Cerebellar nuclear complex (tissue), 1 donor: Measurements from ENCODE around the gene TASL.
"Not testable (repeated sequence)": the region's sequence is repeated elsewhere in the genome, so short reads cannot be mapped to it uniquely, and the experiment has no call there.

Experiments used
- DNase-seq, 2 experiments: peaks; one replicate each; lab custom pipeline; 2025; lab: John Stamatoyannopoulos, UW

TASL gene

DNA sequence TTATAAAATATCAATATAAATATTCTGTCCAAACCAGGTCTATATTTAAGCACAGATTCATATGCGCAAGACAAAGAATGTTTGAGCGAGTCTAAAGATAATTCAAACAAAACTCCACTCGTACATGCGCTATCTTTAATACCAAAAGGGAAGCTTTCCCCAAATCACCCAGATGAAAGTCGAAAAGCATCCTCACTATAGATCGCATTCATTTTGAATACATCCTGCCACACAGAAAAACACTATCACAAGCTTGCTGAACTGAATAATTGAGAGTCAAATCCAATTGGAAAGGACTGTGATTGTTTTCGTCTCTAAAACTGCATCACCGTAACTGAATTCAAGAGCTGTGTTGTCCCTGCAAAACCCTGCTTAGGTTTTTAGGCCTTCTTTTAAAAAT lies 685 bp downstream of the TASL start:
- no peak for DNase-seq

DNA sequence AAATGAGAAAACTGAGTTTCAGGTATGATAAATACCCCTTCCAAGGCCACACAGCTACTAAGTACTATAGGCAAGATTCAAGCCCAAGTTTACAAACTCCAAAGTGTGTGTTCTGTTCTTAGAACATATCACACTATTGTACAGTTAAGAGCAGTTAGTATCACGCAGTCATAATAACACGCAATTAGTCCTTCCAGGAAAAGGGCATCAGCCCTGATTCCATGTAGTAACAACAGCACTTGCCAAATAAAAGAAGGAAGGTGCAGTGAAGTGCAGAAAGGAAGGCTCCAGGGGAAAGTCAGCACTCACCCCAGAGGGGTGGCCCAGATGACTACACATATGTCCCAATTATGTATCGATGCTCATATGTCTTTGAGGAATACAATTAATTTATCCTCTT lies 4.4 kb downstream of the TASL start:
- no peak for DNase-seq

DNA sequence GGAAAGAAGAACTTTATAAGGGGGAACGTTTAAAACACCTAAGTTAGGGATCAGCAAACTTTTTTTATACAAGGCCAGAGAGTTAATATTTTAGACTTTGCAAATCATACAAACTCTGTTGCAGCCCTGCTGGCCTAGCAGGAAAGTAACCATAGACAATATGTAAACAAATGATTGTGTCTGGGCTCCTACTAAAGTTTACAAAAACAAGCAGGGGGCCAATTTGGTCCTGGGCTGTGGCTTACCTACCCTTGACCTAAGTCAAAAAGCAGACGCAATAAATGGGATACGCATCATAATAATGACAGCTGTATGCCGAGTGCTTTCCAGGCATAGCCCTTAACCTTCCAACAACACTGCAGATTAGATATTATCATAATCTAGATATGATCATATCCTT lies 4.9 kb downstream of the TASL start:
- no peak for DNase-seq

DNA sequence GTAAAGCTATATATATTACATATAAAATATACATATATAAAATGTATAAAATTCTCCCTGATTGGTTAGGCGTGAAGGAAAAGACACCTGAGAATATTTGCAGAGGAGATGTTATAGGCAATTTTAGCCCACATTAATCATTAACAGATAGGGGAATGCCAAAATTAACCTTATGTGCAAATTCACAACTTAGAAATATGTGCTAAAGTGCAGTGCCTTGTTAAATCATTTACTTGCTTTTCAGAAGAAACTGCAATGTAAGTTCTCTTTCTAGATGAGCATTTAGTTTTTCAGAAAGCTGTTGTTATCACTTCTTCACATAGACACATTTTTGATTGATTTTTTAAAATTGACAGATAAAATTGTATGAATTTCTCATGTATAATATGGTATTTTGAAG lies 5.6 kb downstream of the TASL start:
- DNase-seq, result no peak

DNA sequence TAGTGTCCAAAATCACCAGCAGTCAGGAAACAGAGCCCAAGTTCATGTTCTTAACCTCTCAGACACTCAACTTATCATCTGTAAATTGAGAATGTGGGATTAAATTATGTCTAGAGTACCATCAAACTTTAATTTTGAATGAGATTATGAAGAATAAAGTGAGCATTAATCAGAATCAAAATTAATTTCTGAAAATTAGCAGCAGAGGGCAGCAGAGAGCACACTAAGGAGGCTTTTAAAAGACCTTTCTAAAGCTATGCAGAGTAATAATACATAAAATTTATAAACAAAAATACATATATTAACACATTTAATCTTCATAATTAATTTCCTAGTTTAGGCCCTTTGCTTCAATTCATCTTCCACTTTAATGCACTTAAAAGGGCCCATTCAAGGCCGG lies 7.1 kb downstream of the TASL start:
- no peak for DNase-seq

DNA sequence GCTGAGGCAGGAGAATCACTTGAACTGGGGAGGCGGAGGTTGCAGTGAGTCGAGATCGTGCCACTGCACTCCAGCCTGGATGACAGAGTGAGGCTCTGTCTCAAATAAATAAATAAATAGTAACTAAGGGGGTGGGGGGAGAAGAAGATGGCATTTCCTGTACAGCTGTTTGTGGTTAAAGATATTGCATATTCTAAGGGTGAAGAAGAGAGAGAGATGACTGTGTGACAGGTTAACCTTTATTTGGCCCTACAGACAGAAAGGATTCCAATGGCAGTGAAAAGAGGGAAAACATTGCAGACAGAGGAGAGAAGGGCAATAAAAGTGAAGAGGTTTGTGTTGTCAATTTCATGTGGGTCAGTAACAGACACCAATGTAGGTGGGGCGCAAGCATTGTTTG lies 9.4 kb downstream of the TASL start:
- no peak for DNase-seq

DNA sequence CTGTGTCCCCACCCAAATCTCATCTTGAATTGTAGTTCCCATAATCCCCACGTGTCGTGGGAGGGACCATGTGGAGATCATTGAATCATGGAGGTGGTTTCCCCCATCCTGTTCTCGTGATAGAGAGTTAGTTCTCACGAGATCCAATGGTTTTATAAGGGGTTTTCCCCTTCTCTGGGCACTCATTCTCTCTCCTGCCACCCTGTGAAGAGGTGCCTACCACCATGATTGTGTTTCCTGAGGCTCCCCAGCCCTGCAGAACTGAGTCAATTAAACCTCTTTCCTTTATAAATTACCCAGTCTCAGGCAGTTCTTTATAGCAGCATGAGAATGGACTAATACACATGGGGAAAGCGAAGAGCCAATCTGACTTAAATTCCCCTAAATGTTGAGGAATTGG lies 14.5 kb downstream of the TASL start:
- DNase-seq, result not testable (repeated sequence)

DNA sequence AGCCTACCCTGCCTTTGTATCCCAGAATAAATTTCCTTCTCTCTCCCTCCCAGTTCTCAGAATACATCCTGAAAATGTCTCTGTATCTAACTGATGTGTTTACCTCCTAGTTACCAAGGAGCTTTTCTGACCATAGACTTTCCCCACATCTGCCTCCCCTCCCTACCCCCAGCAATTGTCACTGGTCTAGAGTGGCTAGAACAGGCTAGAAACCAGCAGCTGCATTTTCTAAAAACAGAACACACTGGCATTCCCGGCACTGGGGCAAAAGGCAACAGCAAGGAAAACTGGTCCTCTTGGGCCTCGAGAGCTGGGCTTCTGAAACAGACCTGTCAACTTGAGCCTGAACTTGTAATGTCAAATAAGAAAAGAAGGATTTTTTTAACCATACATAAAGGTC lies 16.4 kb downstream of the TASL start:
- DNase-seq, result no peak

DNA sequence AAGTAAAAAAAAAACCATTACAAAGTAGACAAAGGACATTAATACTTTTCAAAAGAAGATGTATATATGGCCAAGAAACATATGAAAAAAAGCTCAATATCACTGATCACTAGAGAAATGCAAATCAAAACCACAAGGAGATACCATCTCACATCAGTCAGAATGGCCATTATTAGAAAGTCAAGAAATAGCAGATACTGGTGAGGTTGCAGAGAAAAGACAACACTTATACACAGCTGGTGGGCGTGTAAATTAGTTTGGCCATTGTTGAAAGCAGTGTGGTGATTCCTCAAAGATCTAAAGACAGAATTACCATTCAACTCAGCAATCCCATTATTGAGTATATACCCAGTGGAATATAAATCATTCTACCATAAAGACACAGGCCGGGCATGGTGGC lies 39.3 kb downstream of the TASL start:
- no peak for DNase-seq

DNA sequence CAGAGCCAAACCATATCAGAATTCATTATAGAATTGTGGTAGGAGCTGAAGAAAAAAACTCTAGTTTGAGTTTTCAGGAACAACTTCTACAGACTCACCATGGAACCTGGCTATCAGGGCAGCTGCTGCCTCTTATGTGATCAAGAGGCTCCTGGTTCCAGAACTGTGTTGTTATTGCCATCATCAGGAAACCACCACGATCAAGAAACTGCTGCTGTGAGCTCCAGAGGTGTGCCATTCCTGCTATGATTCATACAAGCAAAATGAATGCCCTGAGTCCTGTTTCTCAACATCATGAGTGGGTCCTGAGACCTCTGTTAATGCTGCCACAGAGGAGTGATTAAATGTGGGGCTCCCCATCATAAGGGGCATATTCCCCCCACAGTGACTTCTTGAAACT lies 43.7 kb downstream of the TASL start:
- DNase-seq, result no peak

DNA sequence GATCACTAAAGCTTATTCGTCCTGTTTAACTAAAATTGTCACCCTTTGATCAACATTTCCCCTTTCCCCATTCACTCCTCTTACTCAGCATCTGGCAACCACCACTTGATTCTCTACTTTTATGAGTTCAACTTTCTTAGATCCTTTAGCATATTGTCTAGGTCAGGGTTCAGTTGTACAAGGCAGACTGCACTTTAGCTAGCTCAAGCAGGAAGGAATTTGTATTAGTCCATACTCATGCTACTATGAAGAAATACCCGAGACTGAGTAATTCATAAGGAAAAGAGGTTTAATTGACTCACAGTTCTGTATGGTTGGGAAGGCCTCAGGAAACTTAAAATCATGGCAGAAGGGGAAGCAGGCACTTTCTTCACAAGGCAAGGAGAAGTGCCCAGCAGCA lies 44.3 kb downstream of the TASL start:
- no peak for DNase-seq

DNA sequence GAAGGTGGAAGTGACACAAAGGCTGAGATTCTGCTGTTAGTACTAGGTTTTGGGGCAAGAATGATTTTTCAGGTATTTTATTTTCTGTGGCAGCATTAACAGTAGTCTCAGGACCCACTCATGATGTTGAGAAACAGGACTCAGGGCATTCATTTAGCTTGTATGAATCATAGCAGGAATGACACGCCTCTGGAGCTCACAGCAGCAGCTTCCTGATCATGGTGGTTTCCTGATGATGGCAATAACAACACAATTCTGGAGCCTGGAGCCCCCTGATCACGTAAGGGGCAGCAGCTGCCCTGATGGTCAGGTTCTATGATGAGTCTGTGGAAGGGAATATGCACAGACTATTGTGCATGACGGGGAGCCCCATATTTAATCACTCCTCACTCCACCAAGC lies 47.0 kb downstream of the TASL start:
- DNase-seq, result no peak

DNA sequence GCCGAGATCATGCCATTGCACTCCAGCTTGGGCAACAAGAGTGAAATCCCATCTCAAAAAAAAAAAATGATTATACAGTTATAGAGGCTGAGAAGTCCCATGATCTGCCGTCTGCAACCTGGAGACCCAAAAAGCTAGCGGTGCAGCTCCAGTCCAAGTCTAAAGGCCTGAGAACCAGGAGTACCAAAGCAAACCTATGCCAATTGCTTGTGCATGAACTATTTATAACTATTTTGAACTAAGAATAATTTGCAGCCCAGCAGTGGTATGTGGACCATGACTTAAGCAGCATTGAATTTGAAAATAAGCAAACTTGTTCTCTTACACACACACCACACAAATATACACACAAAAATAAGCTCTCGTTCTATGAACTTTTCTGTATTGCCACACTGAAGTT lies 51.8 kb downstream of the TASL start:
- no peak for DNase-seq

DNA sequence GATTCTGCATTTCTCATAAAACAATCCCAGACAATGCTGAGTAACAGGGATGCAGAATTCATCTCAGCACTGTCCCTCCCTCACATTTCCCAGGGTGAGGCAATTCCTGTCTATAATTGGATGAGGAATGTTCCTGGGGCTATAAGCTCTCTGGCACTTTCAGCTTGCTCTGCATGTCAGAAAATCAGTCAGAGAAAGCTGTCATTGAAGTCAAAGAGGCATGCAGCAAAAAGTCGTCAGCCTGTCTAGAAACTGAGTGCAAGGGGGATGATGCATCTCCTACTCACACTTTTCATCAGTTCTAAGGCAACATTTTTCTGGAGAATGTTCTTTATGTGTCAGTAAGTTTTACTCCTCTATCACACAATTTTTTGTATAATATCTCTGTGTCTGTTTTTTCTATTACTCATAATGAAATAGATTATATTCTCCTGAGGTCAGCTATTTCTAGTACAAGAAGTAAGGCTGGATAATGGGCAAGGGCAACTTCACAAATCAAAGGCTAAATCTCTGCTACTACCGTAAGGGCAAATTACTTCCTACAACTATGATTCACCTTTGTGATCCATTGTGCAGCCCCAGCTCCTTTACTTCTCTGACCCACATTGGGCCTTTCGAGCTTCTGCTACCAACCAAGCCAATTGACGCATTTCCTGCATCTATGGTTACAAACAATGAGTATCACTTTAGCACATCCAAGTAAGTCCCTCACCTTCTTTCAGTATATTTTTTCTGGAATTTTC lies 56.0 kb downstream of the TASL start:
- DNase-seq, result no peak

DNA sequence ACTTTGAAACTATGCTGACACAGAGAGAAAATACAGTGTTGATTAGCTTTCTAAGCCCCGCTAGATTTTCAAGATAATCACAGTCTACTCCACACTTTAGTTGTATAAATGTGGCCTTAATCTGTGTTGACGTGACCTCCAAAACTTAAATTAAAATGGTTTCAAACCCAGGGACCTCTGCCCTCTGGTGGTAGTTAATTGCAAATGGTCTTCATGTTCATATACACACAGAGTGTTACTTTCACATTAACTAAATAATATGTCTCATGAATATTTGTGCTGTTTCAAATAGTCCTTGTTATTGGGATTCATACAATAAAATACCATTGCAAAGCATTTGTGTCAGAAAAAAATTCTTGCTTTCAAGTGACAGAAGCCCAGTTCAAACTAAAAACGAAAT lies 64.3 kb downstream of the TASL start:
- DNase-seq, result no peak
